Mesenchymal stem cell (in vitro differentiated cells and primary cell): Measurements from ENCODE around the gene ZNF710.

Experiments used
- DNase-seq: peaks from one replicate; pipeline ENCODE4 v3.0.0-alpha.2; 2013
- H2AFZ ChIP-seq: one replicate; pipeline ENCODE4 v1.6.1; 2013; ENCODE audit warnings: low read depth, mild to moderate bottlenecking, control low read depth, inconsistent platforms, low read length, moderate library complexity
- H2AK5ac ChIP-seq: 2 replicates; pipeline ENCODE4 v1.6.1; 2013; ENCODE audit warnings: low read length, moderate library complexity, mild to moderate bottlenecking, inconsistent platforms; ENCODE audit not compliant: severe bottlenecking
- H2BK120ac ChIP-seq: one replicate; pipeline ENCODE4 v1.6.1; 2013; ENCODE audit warnings: low read depth, mild to moderate bottlenecking, inconsistent platforms, low read length, moderate library complexity
- H2BK12ac ChIP-seq, 2 experiments: one replicate each; pipeline ENCODE4 v1.6.1; 2013; ENCODE audit warnings: inconsistent platforms in 2 of 2, low read length in 2 of 2, mild to moderate bottlenecking in 2 of 2, moderate library complexity in 2 of 2, control low read depth in 1 of 2
- H2BK15ac ChIP-seq: one replicate; pipeline ENCODE4 v1.6.1; 2013; ENCODE audit warnings: mild to moderate bottlenecking, low read depth, inconsistent platforms; ENCODE audit not compliant: poor library complexity, severe bottlenecking
- H2BK5ac ChIP-seq: 2 replicates; pipeline ENCODE4 v1.6.1; 2013; ENCODE audit warnings: low read depth, mild to moderate bottlenecking, low read length, control low read depth, inconsistent platforms; ENCODE audit not compliant: poor library complexity, severe bottlenecking
- H3K14ac ChIP-seq, 2 experiments: one replicate each; pipeline ENCODE4 v1.6.1; 2013; ENCODE audit warnings: inconsistent platforms in 2 of 2, low read length in 2 of 2, control low read depth in 1 of 2, mild to moderate bottlenecking in 1 of 2, moderate library complexity in 1 of 2
- H3K18ac ChIP-seq, 2 experiments: one replicate each; pipeline ENCODE4 v1.6.1; 2013; ENCODE audit warnings: inconsistent platforms in 2 of 2, low read length in 2 of 2, control low read depth in 1 of 2, low read depth in 1 of 2, mild to moderate bottlenecking in 1 of 2
- H3K23ac ChIP-seq, 2 experiments: one replicate each; pipeline ENCODE4 v1.6.1; 2013; ENCODE audit warnings: inconsistent platforms in 2 of 2, low read length in 2 of 2, mild to moderate bottlenecking in 2 of 2, moderate library complexity in 2 of 2, control low read depth in 1 of 2
- H3K27ac ChIP-seq: 2 replicates; pipeline ENCODE4 v1.5.1; 2013; ENCODE audit warnings: mild to moderate bottlenecking, moderate library complexity, low read length, control low read depth, inconsistent platforms; ENCODE audit not compliant: poor library complexity, severe bottlenecking
- H3K27me3 ChIP-seq, 2 experiments: 2 replicates each; pipeline versions ENCODE4 v1.6.1 to v1.7.0; 2013; ENCODE audit warnings: low read length in 2 of 2, mild to moderate bottlenecking in 2 of 2, moderate library complexity in 2 of 2, control low read depth in 1 of 2, inconsistent platforms in 1 of 2; ENCODE audit not compliant: control insufficient read depth in 1 of 2, insufficient read depth in 1 of 2
- H3K36me3 ChIP-seq, 2 experiments: 2 replicates each; pipeline versions ENCODE4 v1.6.1 to v1.7.0; 2013; ENCODE audit warnings: low read length in 2 of 2, control low read depth in 1 of 2, inconsistent platforms in 1 of 2, low read depth in 1 of 2, mild to moderate bottlenecking in 1 of 2; ENCODE audit not compliant: insufficient read depth in 2 of 2, control insufficient read depth in 1 of 2
- H3K4ac ChIP-seq, 2 experiments: one replicate each; pipeline ENCODE4 v1.6.1; 2013; ENCODE audit warnings: inconsistent platforms in 2 of 2, low read length in 2 of 2, mild to moderate bottlenecking in 2 of 2, moderate library complexity in 2 of 2, control low read depth in 1 of 2, low read depth in 1 of 2
- H3K4me1 ChIP-seq: 2 replicates; pipeline ENCODE4 v1.6.1; 2013; ENCODE audit warnings: low read depth, low read length, control low read depth; ENCODE audit not compliant: control insufficient read depth, insufficient read depth
- H3K4me2 ChIP-seq: 2 replicates; pipeline ENCODE4 v1.6.1; 2013; ENCODE audit warnings: low read length, mild to moderate bottlenecking, inconsistent platforms; ENCODE audit not compliant: poor library complexity, severe bottlenecking
- H3K4me3 ChIP-seq, 2 experiments: 2 replicates each; pipeline versions ENCODE4 v1.5.1 to v1.7.0; 2013; ENCODE audit warnings: low read length in 2 of 2, mild to moderate bottlenecking in 2 of 2, control low read depth in 1 of 2, low read depth in 1 of 2; ENCODE audit not compliant: insufficient read depth in 1 of 2
- H3K79me1 ChIP-seq: replicated peaks from 2 replicates; pipeline ENCODE4 v1.6.1; 2013; ENCODE audit warnings: mild to moderate bottlenecking, control low read depth, low read length, inconsistent platforms; ENCODE audit not compliant: poor library complexity, severe bottlenecking
- H3K9ac ChIP-seq: 2 replicates; pipeline ENCODE4 v1.7.0; 2013; ENCODE audit warnings: mild to moderate bottlenecking, low read length, moderate library complexity
- H3K9me3 ChIP-seq: 2 replicates; pipeline ENCODE4 v1.7.0; 2013; ENCODE audit warnings: mild to moderate bottlenecking, low read length; ENCODE audit not compliant: control insufficient read depth
- H4K8ac ChIP-seq: one replicate; pipeline ENCODE4 v1.6.1; 2013; ENCODE audit warnings: inconsistent platforms, mild to moderate bottlenecking, low read length, moderate library complexity
- H4K91ac ChIP-seq: one replicate; pipeline ENCODE4 v1.6.1; 2013; ENCODE audit warnings: mild to moderate bottlenecking, low read length, inconsistent platforms
- WGBS: methylation state at CpG from one replicate; pipeline ENCODE4 v1.1.7; 2013; ENCODE audit warnings: mixed read lengths; 5-methylcytosine and 5-hydroxymethylcytosine counted together

ZNF710 gene

DNA sequence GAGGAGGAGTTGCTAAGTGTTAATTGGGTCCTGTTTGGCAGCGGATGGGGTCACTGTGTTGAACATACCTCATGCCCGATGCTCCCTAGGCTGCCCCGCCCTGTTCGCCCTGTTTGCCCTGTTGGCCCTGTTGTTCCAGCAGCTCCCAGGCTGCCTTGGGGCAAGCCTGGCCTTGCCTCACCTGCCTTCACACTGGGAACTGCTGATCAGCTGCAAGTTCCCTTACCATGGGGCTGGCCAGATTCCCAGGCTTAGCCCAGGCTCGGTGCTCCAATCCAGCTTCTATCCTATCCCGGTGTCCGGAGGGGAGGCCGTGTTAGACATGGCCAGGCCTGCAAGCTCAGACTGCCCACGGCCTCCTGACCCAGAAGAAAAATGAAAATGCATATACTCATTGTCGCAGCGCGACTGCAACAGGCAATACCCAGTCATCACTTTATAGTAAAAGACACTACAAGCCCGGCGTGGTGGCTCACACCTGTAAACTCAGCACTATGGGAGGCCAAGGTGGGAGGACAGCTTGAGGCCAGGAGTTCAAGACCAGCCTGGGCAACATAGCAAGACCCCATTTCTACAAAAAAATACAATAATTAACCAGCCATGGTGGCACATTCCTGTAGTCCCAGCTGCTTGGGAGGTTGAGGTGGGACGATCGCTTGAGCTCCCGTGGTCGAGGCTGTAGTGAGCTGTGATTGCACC is 42.9 kb upstream of the ZNF710 start:
- no peak overlapping the region for H3K18ac ChIP-seq
- no peaks in the 10 kb centered on the region for H3K79me1 ChIP-seq
- H2BK15ac ChIP-seq = no peak overlapping the region
- H3K4me3 ChIP-seq = no peak overlapping the region
- H2BK5ac ChIP-seq = no peak overlapping the region
- no peak overlapping the region for H4K8ac ChIP-seq
- H3K23ac ChIP-seq = no peak overlapping the region
- no peak overlapping the region for H3K9ac ChIP-seq
- no peaks in the 10 kb centered on the region for H3K9me3 ChIP-seq
- no peak overlapping the region for H2AK5ac ChIP-seq
- no peak overlapping the region for H2BK120ac ChIP-seq
- 96% methylated on average over 18 of the region's 18 CpGs for WGBS
- no peak overlapping the region for H2AFZ ChIP-seq
- no peaks in the 10 kb centered on the region for H3K4me1 ChIP-seq
- no peak overlapping the region for H4K91ac ChIP-seq
- no peak overlapping the region for H3K27ac ChIP-seq
- H3K4me2 ChIP-seq = no peak overlapping the region
- H2BK12ac ChIP-seq = no peak overlapping the region
- no peaks in the 10 kb centered on the region for H3K36me3 ChIP-seq
- no peaks in the 10 kb centered on the region for H3K27me3 ChIP-seq
- no peak for DNase-seq
- no peak overlapping the region for H3K14ac ChIP-seq
- H3K4ac ChIP-seq = no peak overlapping the region

- no peak overlapping the region for H2BK5ac ChIP-seq
- H3K23ac ChIP-seq = no peak overlapping the region
- no peak overlapping the region for H2BK120ac ChIP-seq
- DNase-seq = no peak
- H2AK5ac ChIP-seq = no peak overlapping the region
- no peak overlapping the region for H3K18ac ChIP-seq
- H3K4me3 ChIP-seq = no peak overlapping the region
- no peak overlapping the region for H3K4me2 ChIP-seq
- no peak overlapping the region for H3K14ac ChIP-seq
- H3K36me3 ChIP-seq = no peaks in the 10 kb centered on the region
- H2AFZ ChIP-seq = no peak overlapping the region
- no peak overlapping the region for H2BK15ac ChIP-seq
- no peak overlapping the region for H4K91ac ChIP-seq
- no peaks in the 10 kb centered on the region for H3K9me3 ChIP-seq
- H3K27ac ChIP-seq = no peak overlapping the region
- no peak overlapping the region for H4K8ac ChIP-seq
- no peaks in the 10 kb centered on the region for H3K79me1 ChIP-seq
- peaks cover 0 to 2% of the 10 kb centered on the region in 2 experiments for H3K27me3 ChIP-seq
- H2BK12ac ChIP-seq = no peak overlapping the region
- H3K4ac ChIP-seq = no peak overlapping the region
- 98% methylated on average over 11 of the region's 11 CpGs for WGBS
- H3K4me1 ChIP-seq = no peaks in the 10 kb centered on the region
- no peak overlapping the region for H3K9ac ChIP-seq
Observed at GRCh38 chr15:89963301-89964231, 37.6 kb upstream of the ZNF710 start.

DNA sequence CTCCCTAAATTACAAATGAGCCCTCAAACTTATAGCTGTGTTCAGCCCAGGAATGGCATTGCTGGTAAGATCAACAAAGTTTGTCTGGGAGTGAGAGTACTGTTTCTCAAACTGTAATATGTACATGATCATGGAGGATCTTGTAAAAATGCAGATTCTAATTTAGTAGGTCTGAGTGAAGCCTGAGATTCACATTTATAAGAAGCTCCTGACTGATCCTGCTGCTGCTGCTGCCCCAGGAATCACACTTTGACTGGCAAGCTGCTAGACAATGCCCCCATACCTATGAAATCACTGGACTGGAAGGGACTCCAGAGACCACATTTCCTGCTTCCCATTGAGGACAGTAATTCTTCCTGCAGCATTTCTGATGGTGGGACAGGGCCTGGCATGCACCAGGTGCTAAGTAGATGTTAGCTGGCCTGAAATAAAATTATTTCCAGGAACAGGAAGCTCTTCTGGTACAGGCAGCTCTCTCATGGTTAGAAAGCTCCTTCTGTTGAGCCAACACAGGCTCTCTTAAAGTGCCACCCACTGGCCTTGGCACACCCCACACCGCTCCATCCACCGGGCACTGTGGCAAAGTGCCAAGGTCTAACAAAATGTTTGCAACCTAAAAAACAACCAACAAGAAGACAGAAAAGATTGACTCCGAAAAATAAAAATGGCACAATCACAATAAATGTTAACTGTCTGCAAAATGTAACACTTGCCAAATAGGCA is 36.7 kb upstream of the ZNF710 start:
- H2BK5ac ChIP-seq = no peak overlapping the region
- no peaks in the 10 kb centered on the region for H3K36me3 ChIP-seq
- no peak overlapping the region for H3K27ac ChIP-seq
- H3K9me3 ChIP-seq = no peaks in the 10 kb centered on the region
- no peak overlapping the region for H3K4ac ChIP-seq
- H4K8ac ChIP-seq = no peak overlapping the region
- no peak for DNase-seq
- H3K23ac ChIP-seq = no peak overlapping the region
- no peak overlapping the region for H3K14ac ChIP-seq
- no peak overlapping the region for H2BK15ac ChIP-seq
- H2AK5ac ChIP-seq = no peak overlapping the region
- 97% methylated on average over 2 of the region's 3 CpGs for WGBS
- no peak overlapping the region for H3K9ac ChIP-seq
- H3K4me1 ChIP-seq = no peaks in the 10 kb centered on the region
- no peaks in the 10 kb centered on the region for H3K79me1 ChIP-seq
- H3K4me3 ChIP-seq = no peak overlapping the region
- no peak overlapping the region for H3K18ac ChIP-seq
- H3K4me2 ChIP-seq = no peak overlapping the region
- no peak overlapping the region for H2BK120ac ChIP-seq
- no peak overlapping the region for H2BK12ac ChIP-seq
- no peak overlapping the region for H2AFZ ChIP-seq
- H3K27me3 ChIP-seq = peaks cover 0 to 2% of the 10 kb centered on the region in 2 experiments
- no peak overlapping the region for H4K91ac ChIP-seq

DNA sequence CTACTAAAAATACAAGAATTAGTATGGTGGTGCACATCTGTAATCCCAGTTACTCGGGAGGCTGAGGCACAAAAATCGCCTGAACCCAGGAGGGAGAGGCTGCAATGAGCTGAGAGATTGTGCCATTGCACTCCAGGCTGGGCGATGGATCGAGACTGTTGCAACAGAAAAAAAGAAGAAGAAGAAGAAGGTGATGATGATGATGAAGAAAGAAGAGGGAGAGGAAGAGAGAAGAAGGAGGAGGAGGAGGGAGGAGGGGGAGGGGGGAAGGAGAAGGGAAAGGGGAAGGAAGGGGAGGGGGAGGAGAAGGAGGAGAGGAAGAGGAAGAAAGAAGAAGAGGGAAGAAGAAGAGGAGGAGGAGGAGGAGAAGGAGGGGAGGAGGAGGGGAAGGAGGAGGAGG is 33.2 kb upstream of the ZNF710 start:
- Histone ChIP-seq H3K36me3 (no peaks in the 10 kb centered on the region), H4K8ac (no peak overlapping the region), H3K4me3 (no peak overlapping the region), H2BK5ac (no peak overlapping the region), H3K79me1 (no peaks in the 10 kb centered on the region), H2BK15ac (no peak overlapping the region), H2AK5ac (no peak overlapping the region), H3K4me2 (no peak overlapping the region), H2BK12ac (no peak overlapping the region), H3K4ac (no peak overlapping the region), H3K23ac (no peak overlapping the region), H3K14ac (no peak overlapping the region), H2AFZ (no peak overlapping the region), H3K4me1 (no peaks in the 10 kb centered on the region), H3K9ac (no peak overlapping the region), H3K27ac (no peak overlapping the region), H2BK120ac (no peak overlapping the region), H4K91ac (no peak overlapping the region), H3K9me3 (no peaks in the 10 kb centered on the region), H3K18ac (no peak overlapping the region), H3K27me3 (peaks cover 0 to 2% of the 10 kb centered on the region in 2 experiments)
- no peak for DNase-seq
- WGBS = 90% methylated on average over 4 of the region's 4 CpGs
